Measurements from ENCODE around the gene IRF4.

The IRF4 gene

DNA sequence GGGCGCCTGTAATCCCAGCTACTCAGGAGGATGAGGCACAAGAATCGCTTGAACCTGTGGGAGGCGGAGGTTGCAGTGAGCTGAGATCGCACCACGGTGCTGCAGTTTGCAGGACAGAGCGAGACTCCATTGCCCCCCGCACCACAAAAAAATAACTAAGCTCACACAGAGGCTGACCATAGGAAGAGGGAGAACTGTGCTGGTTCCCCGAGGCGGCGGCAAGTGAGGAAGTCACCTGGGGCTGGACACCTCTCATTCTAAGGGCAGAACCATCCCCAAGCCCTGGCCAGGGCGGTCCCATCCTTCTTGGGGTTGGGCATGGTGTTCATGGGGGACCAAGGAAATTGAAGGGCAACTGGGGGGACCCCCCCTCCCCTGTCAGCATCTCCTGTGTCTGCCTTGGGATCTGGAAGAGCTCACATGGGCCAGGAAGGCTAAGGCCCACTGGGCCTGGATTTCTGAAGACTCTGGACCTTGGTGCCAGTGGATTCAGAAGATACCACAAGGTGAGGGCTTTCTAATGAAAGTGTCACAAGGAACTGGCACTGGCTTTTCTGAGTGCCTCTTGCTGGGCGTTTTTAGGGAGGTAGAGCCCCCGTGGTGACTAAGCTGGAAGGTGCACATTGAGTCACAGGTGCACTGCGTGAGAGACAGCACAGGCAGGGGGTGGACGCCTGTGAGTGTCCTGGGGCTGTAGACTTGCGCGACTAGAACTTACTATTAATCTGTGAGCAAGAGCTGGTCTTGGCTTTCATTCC lies 11.5 kb downstream of the IRF4 start:
- no peaks in the 10 kb centered on the region for H3K9me3 ChIP-seq (ENCODE audit: severe bottlenecking)
- peaks cover 84% of the 10 kb centered on the region for H3K27me3 ChIP-seq (ENCODE audit: insufficient read depth, poor library complexity, severe bottlenecking)
- DNase-seq (ENCODE audit: low spot score) = no peak
- H3K4me3 ChIP-seq (ENCODE audit: severe bottlenecking) = no peak overlapping the region
- no peaks in the 10 kb centered on the region for H3K36me3 ChIP-seq (ENCODE audit: low read depth)
- no peaks in the 10 kb centered on the region for H3K4me1 ChIP-seq (ENCODE audit: insufficient read depth, poor library complexity, severe bottlenecking)
- H3K27ac ChIP-seq (ENCODE audit: poor library complexity, severe bottlenecking) = no peak overlapping the region
- ATAC-seq (ENCODE audit: low read depth) = no peak
- TF ChIP-seq, protein P1, sequence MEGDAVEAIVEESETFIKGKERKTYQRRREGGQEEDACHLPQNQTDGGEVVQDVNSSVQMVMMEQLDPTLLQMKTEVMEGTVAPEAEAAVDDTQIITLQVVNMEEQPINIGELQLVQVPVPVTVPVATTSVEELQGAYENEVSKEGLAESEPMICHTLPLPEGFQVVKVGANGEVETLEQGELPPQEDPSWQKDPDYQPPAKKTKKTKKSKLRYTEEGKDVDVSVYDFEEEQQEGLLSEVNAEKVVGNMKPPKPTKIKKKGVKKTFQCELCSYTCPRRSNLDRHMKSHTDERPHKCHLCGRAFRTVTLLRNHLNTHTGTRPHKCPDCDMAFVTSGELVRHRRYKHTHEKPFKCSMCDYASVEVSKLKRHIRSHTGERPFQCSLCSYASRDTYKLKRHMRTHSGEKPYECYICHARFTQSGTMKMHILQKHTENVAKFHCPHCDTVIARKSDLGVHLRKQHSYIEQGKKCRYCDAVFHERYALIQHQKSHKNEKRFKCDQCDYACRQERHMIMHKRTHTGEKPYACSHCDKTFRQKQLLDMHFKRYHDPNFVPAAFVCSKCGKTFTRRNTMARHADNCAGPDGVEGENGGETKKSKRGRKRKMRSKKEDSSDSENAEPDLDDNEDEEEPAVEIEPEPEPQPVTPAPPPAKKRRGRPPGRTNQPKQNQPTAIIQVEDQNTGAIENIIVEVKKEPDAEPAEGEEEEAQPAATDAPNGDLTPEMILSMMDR (IDR thresholded peaks at IDR 0.05; ENCODE audit: poor library complexity, severe bottlenecking) = no peak

DNA sequence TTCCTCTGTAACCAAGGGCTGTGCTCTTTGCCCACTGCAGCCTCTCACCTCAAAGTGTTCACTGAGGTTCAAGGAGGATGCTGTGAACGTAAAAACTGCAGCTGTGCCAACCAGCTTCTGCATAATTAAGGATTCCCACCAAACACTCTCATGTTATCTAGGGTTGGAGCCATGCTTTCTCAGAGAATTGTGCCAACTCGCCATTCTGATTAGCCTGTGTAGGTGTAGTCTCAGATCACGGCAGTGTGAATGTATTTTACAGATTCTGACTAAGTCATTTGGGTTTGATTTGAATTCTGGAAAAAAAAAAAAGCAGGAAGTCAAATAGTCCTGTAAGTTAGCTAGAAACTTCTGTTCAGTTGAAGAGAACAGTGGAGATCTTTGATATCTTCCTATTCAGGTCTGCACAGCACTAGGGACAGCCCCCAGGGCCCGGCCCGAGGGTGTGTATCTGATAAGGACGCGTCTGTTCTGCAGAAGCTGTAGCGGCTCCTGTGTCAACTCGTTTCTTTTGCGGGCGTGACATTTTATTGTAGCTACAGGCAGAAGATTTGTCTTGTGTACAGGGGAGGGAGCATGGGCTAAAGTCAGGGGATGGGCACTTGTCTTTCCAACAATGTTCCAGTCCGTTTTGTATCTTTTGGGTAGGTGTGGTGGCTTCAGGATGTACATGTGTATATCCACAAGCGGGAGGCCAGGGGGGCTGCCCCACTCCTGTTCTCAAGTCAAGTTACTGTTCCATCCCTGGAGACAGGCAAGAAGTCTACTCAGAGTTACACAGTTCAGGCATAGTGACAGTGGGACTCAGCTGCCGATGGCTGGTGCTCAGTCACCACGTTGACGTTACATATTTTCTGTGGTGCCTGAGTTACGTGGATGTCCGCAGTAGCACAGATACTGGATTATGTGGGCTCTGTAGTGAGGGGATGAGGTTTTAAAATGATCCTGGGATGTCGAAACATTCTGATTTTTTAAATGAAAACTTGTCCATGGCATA lies 12.4 kb downstream of the IRF4 start:
- Histone ChIP-seq H3K4me1 (ENCODE audit: insufficient read depth, poor library complexity, severe bottlenecking) (no peaks in the 10 kb centered on the region), H3K27me3 (ENCODE audit: insufficient read depth, poor library complexity, severe bottlenecking) (peaks cover 80% of the 10 kb centered on the region), H3K36me3 (ENCODE audit: low read depth) (no peaks in the 10 kb centered on the region), H3K4me3 (ENCODE audit: severe bottlenecking) (no peak overlapping the region), H3K27ac (ENCODE audit: poor library complexity, severe bottlenecking) (no peak overlapping the region), H3K9me3 (ENCODE audit: severe bottlenecking) (no peaks in the 10 kb centered on the region)
- TF ChIP-seq, protein P1 (IDR thresholded peaks at IDR 0.05; ENCODE audit: poor library complexity, severe bottlenecking) = no peak
- DNase-seq (ENCODE audit: low spot score) (no peak), ATAC-seq (ENCODE audit: low read depth) (no peak)

DNA sequence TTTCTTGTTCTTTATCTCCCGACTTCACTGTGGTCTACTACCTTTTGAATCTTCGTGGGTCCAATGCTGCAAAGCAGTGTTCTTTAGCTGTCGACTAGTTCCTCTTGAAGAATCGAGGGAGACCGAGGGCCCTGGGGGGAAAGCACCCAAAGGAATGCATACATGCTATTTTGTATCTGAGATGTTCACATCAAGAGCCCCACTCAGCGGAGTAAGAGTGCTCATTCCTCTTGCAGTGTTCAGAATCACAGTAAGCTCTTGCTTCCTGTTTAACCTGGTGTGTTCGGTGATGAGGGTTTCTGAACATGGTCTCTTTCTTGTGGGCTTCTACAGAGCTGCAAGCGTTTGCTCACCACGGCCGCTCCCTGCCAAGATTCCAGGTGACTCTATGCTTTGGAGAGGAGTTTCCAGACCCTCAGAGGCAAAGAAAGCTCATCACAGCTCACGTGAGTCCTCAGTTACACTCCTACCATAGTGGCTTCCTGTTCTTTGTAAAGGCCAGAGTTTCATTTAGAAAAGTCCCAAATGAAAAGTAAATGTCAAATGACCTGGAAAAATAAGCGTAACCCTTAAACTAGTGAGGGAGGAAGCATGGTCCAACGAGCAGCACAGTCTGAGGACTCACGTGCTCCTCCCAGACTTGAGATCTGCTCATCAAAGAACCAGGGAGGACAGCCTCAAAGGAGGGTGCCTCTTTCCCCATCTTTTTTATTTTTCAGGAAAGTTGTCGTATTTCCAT lies 13.3 kb downstream of the IRF4 start:
- no peaks in the 10 kb centered on the region for H3K36me3 ChIP-seq (ENCODE audit: low read depth)
- H3K9me3 ChIP-seq (ENCODE audit: severe bottlenecking) = no peaks in the 10 kb centered on the region
- no peak overlapping the region for H3K4me3 ChIP-seq (ENCODE audit: severe bottlenecking)
- no peak for ATAC-seq (ENCODE audit: low read depth)
- H3K27ac ChIP-seq (ENCODE audit: poor library complexity, severe bottlenecking) = no peak overlapping the region
- TF ChIP-seq, protein P1 (IDR thresholded peaks at IDR 0.05; ENCODE audit: poor library complexity, severe bottlenecking) = no peak
- DNase-seq (ENCODE audit: low spot score) = no peak
- H3K4me1 ChIP-seq (ENCODE audit: insufficient read depth, poor library complexity, severe bottlenecking) = no peaks in the 10 kb centered on the region
- H3K27me3 ChIP-seq (ENCODE audit: insufficient read depth, poor library complexity, severe bottlenecking) = peaks cover 78% of the 10 kb centered on the region

DNA sequence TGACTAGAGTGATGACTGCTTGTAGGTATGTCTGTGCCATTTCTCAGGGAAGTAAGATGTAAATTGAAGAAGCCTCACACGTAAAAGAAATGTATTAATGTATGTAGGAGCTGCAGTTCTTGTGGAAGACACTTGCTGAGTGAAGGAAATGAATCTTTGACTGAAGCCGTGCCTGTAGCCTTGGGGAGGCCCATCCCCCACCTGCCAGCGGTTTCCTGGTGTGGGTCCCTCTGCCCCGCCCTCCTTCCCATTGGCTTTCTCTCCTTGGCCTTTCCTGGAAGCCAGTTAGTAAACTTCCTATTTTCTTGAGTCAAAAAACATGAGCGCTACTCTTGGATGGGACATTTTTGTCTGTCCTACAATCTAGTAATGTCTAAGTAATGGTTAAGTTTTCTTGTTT lies 16.6 kb downstream of the IRF4 start:
- no peak overlapping the region for H3K27ac ChIP-seq (ENCODE audit: poor library complexity, severe bottlenecking)
- no peaks in the 10 kb centered on the region for H3K36me3 ChIP-seq (ENCODE audit: low read depth)
- peaks cover 85% of the 10 kb centered on the region for H3K27me3 ChIP-seq (ENCODE audit: insufficient read depth, poor library complexity, severe bottlenecking)
- ATAC-seq (ENCODE audit: low read depth) = no peak
- H3K4me3 ChIP-seq (ENCODE audit: severe bottlenecking) = no peak overlapping the region
- TF ChIP-seq, protein P1 (IDR thresholded peaks at IDR 0.05; ENCODE audit: poor library complexity, severe bottlenecking) = no peak
- H3K9me3 ChIP-seq (ENCODE audit: severe bottlenecking) = no peaks in the 10 kb centered on the region
- DNase-seq (ENCODE audit: low spot score) = no peak
- no peaks in the 10 kb centered on the region for H3K4me1 ChIP-seq (ENCODE audit: insufficient read depth, poor library complexity, severe bottlenecking)

Measured in RWPE2 (cell line).